ENCODE results near the gene SLC2A11. TPM values are rescaled to one million over a fixed set of nuclear protein-coding genes. Genes with fewer than 3 reads are reported as not detected.

The SLC2A11 gene
- total and polyA plus RNA-seq, 2 donors from 2014 or later = 23.7 to 28.9 TPM

GRCh38 chr22:23834793-23835483 lies 22.7 kb upstream of the SLC2A11 start:
- Histone ChIP-seq H3K9me3 (ENCODE audit: control insufficient read depth in 2 of 3, insufficient read depth in 1 of 3, low read length in 3 of 3) (no peaks in the 10 kb centered on the region), H3K27ac (ENCODE audit: low read depth in 2 of 2, low read length in 2 of 2) (no peak overlapping the region), H3K36me3 (ENCODE audit: control insufficient read depth in 2 of 3, insufficient read depth in 3 of 3, low read length in 3 of 3) (peaks cover 0 to 22% (median 10%) of the 10 kb centered on the region in 3 donors), H3K9ac (ENCODE audit: low read length in 3 of 3) (no peak overlapping the region), H3K4me1 (ENCODE audit: control insufficient read depth in 2 of 3, insufficient read depth in 2 of 3, low read depth in 1 of 3, low read length in 3 of 3) (peaks cover 0 to 5% (median 0%) of the 10 kb centered on the region in 3 donors), H3K4me3 (ENCODE audit: low read length in 3 of 3) (no peak overlapping the region), H3K27me3 (ENCODE audit: control insufficient read depth, insufficient read depth, low read length) (no peaks in the 10 kb centered on the region)
- intact Hi-C loops (cut with DNase I) = no loop called here
- peak in 2 of 5 donors; percentile 30 to 69 for DNase-seq
- no peak for TF ChIP-seq CTCF (IDR thresholded peaks at IDR 0.05; ENCODE audit: borderline replicate concordance, extremely low read depth, insufficient read depth)
- FAIRE-seq = no peak

- Histone ChIP-seq H3K9me3 (ENCODE audit: control insufficient read depth in 2 of 3, insufficient read depth in 1 of 3, low read length in 3 of 3) (no peaks in the 10 kb centered on the region), H3K4me1 (ENCODE audit: control insufficient read depth in 2 of 3, insufficient read depth in 2 of 3, low read depth in 1 of 3, low read length in 3 of 3) (peaks cover 0 to 5% (median 0%) of the 10 kb centered on the region in 3 donors), H3K9ac (ENCODE audit: low read length in 3 of 3) (no peak overlapping the region), H3K27ac (ENCODE audit: low read depth in 2 of 2, low read length in 2 of 2) (no peak overlapping the region), H3K27me3 (ENCODE audit: control insufficient read depth, insufficient read depth, low read length) (no peaks in the 10 kb centered on the region), H3K4me3 (ENCODE audit: low read length in 3 of 3) (no peak overlapping the region), H3K36me3 (ENCODE audit: control insufficient read depth in 2 of 3, insufficient read depth in 3 of 3, low read length in 3 of 3) (peaks cover 0 to 19% (median 10%) of the 10 kb centered on the region in 3 donors)
- TF ChIP-seq CTCF (IDR thresholded peaks at IDR 0.05; ENCODE audit: borderline replicate concordance, extremely low read depth, insufficient read depth) = no peak
- DNase-seq (peak in 2 of 5 donors; percentile 25 to 54), FAIRE-seq (no peak)
- intact Hi-C loops (cut with DNase I) = no loop called here
Observed at GRCh38 chr22:23835484-23836144, 22.1 kb upstream of the SLC2A11 start.

- H3K4me1 ChIP-seq (ENCODE audit: control insufficient read depth in 2 of 3, insufficient read depth in 2 of 3, low read depth in 1 of 3, low read length in 3 of 3) = peaks cover 0 to 5% (median 0%) of the 10 kb centered on the region in 3 donors
- FAIRE-seq = no peak
- TF ChIP-seq CTCF (IDR thresholded peaks at IDR 0.05; ENCODE audit: borderline replicate concordance, extremely low read depth, insufficient read depth) = no peak
- DNase-seq = peak in 2 of 5 donors; percentile 35 to 53
- no peaks in the 10 kb centered on the region for H3K27me3 ChIP-seq (ENCODE audit: control insufficient read depth, insufficient read depth, low read length)
- intact Hi-C loops (cut with DNase I) = no loop called here
- no peak overlapping the region for H3K9ac ChIP-seq (ENCODE audit: low read length in 3 of 3)
- H3K4me3 ChIP-seq (ENCODE audit: low read length in 3 of 3) = no peak overlapping the region
- peaks cover 0 to 14% (median 7%) of the 10 kb centered on the region in 3 donors for H3K36me3 ChIP-seq (ENCODE audit: control insufficient read depth in 2 of 3, insufficient read depth in 3 of 3, low read length in 3 of 3)
- H3K27ac ChIP-seq (ENCODE audit: low read depth in 2 of 2, low read length in 2 of 2) = no peak overlapping the region
- H3K9me3 ChIP-seq (ENCODE audit: control insufficient read depth in 2 of 3, insufficient read depth in 1 of 3, low read length in 3 of 3) = no peaks in the 10 kb centered on the region
Observed at GRCh38 chr22:23836281-23836680, 21.4 kb upstream of the SLC2A11 start.
